Left ventricle myocardium inferior (tissue), 1 donor: ENCODE results near the gene CLASRP. TPM values are rescaled to one million over a fixed set of nuclear protein-coding genes. Genes with fewer than 3 reads are reported as not detected.

ENCODE experiments used
- DNase-seq: peaks from one replicate; pipeline ENCODE4 v3.0.0-alpha.2; 2020
- H3K27ac ChIP-seq: fragments of 200-600 bp; replicated peaks from 2 replicates; pipeline ENCODE4 v1.8.0; 2021
- H3K27me3 ChIP-seq: fragments of 200-600 bp; 2 replicates; pipeline ENCODE4 v1.8.0; 2021; ENCODE audit warnings: low read depth
- H3K36me3 ChIP-seq: fragments of 200-600 bp; 2 replicates; pipeline ENCODE4 v1.8.0; 2021
- H3K4me1 ChIP-seq: fragments of 200-600 bp; 2 replicates; pipeline ENCODE4 v1.8.0; 2021
- H3K4me3 ChIP-seq: fragments of 200-600 bp; 2 replicates; pipeline ENCODE4 v1.8.0; 2021; ENCODE audit warnings: mild to moderate bottlenecking, moderate library complexity
- H3K9me3 ChIP-seq: fragments of 200-600 bp; replicated peaks from 2 replicates; pipeline ENCODE4 v1.8.0; 2021
- intact Hi-C: fragments of 100-400 bp; cut with micrococcal nuclease; formaldehyde crosslinking; loops from one replicate; pipeline ENCODE4 v1.11.0; 2022
- total RNA-seq: library from RNA; stranded (reverse); fragmentation: NEBNext Ultra II Directional; extraction: Animal tissue kit (Norgen Biotek cat#: 25700); gene quantifications from one replicate; pipeline ENCODE4 v1.2.1, GENCODE V29; 2021
- TF ChIP-seq, protein P1 (sequence below): fragments of 200-600 bp; IDR thresholded peaks from 2 replicates; pipeline ENCODE4 v1.8.0; 2021; ENCODE audit warnings: antibody characterized with exemption, mild to moderate bottlenecking, borderline replicate concordance
- donor health status: DM: no; HTN: yes; CAD: no; lungs with severe emphysema.

Gene CLASRP
- total RNA-seq, 1 donor from 2014 or later = 31.3 TPM

DNA sequence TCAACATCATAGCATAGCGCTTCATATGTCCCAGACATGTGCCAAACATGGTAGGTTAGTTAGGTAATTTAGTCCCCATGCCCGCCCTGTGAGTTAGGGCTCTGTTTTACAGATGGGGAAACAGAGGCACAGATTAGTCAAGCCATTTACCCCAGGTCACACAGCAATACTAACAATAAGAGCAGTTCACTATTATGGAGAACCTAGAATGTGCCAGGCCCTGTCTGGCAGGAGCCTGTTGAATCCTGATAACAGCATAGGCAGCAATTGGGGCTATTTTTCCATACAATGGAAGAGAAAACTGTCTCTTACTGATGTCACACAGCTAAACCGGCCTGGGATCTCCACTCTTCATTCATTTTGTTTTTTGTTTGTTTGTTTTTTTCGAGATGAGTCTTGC, 47.6 kb downstream of the CLASRP start:
- TF ChIP-seq, protein P1, sequence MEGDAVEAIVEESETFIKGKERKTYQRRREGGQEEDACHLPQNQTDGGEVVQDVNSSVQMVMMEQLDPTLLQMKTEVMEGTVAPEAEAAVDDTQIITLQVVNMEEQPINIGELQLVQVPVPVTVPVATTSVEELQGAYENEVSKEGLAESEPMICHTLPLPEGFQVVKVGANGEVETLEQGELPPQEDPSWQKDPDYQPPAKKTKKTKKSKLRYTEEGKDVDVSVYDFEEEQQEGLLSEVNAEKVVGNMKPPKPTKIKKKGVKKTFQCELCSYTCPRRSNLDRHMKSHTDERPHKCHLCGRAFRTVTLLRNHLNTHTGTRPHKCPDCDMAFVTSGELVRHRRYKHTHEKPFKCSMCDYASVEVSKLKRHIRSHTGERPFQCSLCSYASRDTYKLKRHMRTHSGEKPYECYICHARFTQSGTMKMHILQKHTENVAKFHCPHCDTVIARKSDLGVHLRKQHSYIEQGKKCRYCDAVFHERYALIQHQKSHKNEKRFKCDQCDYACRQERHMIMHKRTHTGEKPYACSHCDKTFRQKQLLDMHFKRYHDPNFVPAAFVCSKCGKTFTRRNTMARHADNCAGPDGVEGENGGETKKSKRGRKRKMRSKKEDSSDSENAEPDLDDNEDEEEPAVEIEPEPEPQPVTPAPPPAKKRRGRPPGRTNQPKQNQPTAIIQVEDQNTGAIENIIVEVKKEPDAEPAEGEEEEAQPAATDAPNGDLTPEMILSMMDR = no peak
- peaks cover 27% of the 10 kb centered on the region for H3K36me3 ChIP-seq
- intact Hi-C loops = no loop called here

DNA sequence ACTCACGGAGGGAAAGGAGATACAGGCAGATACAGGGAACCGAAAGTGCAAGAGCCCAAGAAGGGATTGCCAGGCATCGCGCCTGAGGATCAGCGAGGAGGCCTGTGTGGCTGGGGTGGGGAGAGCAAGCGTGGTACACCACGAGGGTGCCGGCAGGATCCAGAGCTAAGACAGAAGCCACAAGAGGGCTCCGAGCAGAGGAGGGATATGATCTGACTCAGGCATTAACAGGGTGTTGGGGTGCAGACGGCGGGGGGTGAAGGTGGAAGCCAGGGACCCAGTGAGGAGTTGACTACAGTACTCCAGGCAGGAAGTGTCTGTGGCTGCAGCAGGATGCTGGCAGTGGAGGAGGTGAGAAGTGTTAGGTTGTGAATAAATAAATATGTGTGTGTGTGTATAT, 48.7 kb downstream of the CLASRP start:
- Histone ChIP-seq H3K9me3 (no peaks in the 10 kb centered on the region), H3K4me1 (peaks cover 18% of the 10 kb centered on the region), H3K27ac (no peak overlapping the region), H3K36me3 (peaks cover 23% of the 10 kb centered on the region), H3K4me3 (no peak overlapping the region), H3K27me3 (no peaks in the 10 kb centered on the region)
- intact Hi-C loops = no loop called here
- TF ChIP-seq, protein P1 = no peak
- DNase-seq = no peak

More for the DNA sequence above, 47.6 kb downstream of the CLASRP start:
- no peaks in the 10 kb centered on the region for H3K9me3 ChIP-seq
- no peak overlapping the region for H3K4me3 ChIP-seq
- no peak overlapping the region for H3K27ac ChIP-seq
- DNase-seq = no peak
- H3K27me3 ChIP-seq = no peaks in the 10 kb centered on the region
- peaks cover 9% of the 10 kb centered on the region for H3K4me1 ChIP-seq

DNA sequence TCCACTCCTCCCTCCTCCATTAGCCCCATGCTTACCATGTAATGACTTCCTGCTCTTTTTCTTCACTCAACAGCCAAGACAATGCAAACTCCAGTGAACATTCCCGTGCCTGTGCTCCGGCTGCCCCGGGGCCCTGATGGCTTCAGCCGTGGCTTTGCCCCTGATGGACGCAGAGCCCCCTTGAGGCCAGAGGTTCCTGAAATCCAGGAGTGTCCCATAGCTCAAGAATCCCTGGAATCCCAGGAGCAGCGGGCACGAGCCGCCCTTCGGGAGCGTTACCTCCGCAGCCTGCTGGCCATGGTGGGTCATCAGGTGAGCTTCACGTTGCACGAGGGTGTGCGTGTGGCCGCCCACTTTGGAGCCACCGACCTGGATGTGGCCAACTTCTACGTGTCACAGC, 51.2 kb downstream of the CLASRP start:
- Histone ChIP-seq H3K27me3 (no peaks in the 10 kb centered on the region), H3K27ac (no peak overlapping the region), H3K4me1 (peaks cover 42% of the 10 kb centered on the region), H3K36me3 (peaks cover 21% of the 10 kb centered on the region), H3K4me3 (no peak overlapping the region), H3K9me3 (no peaks in the 10 kb centered on the region)
- intact Hi-C loops = no loop called here
- TF ChIP-seq, protein P1 = no peak
- DNase-seq = no peak

DNA sequence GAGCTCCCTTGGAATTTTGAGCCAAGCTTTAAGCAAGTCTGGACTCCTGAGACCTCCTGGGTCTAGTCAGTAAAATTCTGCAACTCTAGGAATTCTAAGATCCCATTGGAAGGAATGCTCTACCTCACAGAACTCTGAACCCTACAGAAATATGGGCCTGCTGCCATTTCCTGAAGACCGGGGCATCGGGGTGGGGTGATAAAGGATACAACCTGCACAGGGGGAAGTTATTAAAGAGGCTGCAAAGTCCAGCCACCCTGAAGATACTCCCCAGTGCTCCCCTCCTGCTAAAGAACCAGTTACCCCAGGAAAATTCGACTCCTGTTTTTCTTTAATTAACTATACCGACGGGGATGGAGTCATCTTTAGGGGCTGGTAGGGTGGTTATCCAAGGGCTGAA, 51.8 kb downstream of the CLASRP start:
- no peak for DNase-seq
- TF ChIP-seq, protein P1 = no peak
- H3K9me3 ChIP-seq = no peaks in the 10 kb centered on the region
- H3K36me3 ChIP-seq = peaks cover 19% of the 10 kb centered on the region
- H3K27me3 ChIP-seq = no peaks in the 10 kb centered on the region
- peaks cover 48% of the 10 kb centered on the region for H3K4me1 ChIP-seq
- no peak overlapping the region for H3K27ac ChIP-seq
- H3K4me3 ChIP-seq = peak overlapping the region; percentile 100
- intact Hi-C loops = no loop called here

DNA sequence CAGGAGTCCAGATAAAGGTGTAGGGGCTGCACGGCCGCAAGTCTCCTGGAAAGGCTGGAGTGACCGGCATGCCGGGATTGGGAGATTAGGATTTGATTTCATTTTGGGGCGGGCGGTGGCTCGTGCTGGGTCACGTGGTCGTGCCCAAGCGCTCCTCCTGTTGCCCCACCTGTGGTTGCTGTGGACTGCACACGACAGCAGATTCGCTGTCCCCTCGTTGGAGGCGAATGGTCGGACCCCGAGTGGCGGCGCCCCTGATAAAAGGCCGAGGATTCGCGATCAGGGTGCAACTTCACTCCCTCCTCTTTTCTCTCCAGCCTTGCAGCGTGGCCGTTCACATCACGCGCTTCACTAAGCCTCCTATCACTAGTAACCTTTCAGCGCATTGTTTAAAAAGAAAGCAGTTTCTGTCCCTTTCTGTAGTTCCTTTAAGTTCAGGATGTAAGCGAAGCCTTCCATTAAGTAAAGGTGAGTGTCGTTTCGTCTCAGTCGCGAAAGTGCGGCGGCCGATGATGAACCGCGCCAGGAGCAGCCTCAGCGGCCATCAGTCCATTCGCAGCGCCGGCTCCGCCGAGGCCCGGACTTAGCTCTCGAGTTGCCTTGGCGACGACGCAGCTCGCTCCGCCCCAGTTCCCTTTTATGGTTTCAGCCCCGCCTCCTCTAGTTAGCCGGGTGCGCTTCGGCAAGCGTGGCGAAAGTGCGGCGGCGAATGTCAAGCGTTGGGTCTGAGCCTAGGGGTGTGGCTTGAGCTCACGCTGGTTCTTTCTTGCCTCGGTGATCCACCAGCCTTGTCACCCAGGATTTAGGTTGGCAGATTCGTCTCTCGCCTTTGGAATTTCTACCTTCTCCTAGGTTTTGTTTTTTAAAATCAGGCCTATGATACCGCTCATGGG, 52.4 kb downstream of the CLASRP start:
- DNase-seq = peak; percentile 98
- Histone ChIP-seq H3K4me3 (peak overlapping the region; percentile 100), H3K4me1 (peaks cover 54% of the 10 kb centered on the region), H3K27me3 (no peaks in the 10 kb centered on the region), H3K36me3 (peaks cover 19% of the 10 kb centered on the region), H3K27ac (peak overlapping the region; percentile 93), H3K9me3 (no peaks in the 10 kb centered on the region)
- intact Hi-C loops = no loop called here
- TF ChIP-seq, protein P1 = no peak
